NCI-H510A treated with DMSO at 0.1 percent for 48 hours (cell line): ENCODE results near the gene IGSF3.

ENCODE experiments used
- DNase-seq: peaks from one replicate; lab custom pipeline; 2025; lab: John Stamatoyannopoulos, UW

IGSF3 gene

GRCh38 chr1:116686175-116686574 is 18.6 kb upstream of the IGSF3 start:
- DNase-seq = no peak

- no peak for DNase-seq
Measured at GRCh38 chr1:116684575-116684974, 17.0 kb upstream of the IGSF3 start.

GRCh38 chr1:116682641-116683221 is 15.2 kb upstream of the IGSF3 start:
- DNase-seq = no peak

- DNase-seq = no peak
Measured at GRCh38 chr1:116681343-116681899, 13.9 kb upstream of the IGSF3 start.

GRCh38 chr1:116680752-116681151 is 13.2 kb upstream of the IGSF3 start:
- no peak for DNase-seq

- no peak for DNase-seq
Measured at GRCh38 chr1:116679828-116680628, 12.5 kb upstream of the IGSF3 start.

GRCh38 chr1:116679091-116679827 is 11.7 kb upstream of the IGSF3 start:
- no peak for DNase-seq

GRCh38 chr1:116678732-116679090 is 11.2 kb upstream of the IGSF3 start:
- DNase-seq = no peak

GRCh38 chr1:116677474-116678062 is 10.0 kb upstream of the IGSF3 start:
- DNase-seq = no peak

GRCh38 chr1:116676291-116676690 is 8.8 kb upstream of the IGSF3 start:
- DNase-seq = no peak

- DNase-seq = no peak
Measured at GRCh38 chr1:116674751-116675150, 7.2 kb upstream of the IGSF3 start.

GRCh38 chr1:116674011-116674531 is 6.5 kb upstream of the IGSF3 start:
- DNase-seq = no peak

- DNase-seq = no peak
Measured at GRCh38 chr1:116671912-116672311, 4.4 kb upstream of the IGSF3 start.

GRCh38 chr1:116671072-116671760 is 3.7 kb upstream of the IGSF3 start:
- DNase-seq = no peak

- no peak for DNase-seq
Measured at GRCh38 chr1:116668277-116668676, 744 bp upstream of the IGSF3 start.

- DNase-seq = no peak
Measured at GRCh38 chr1:116667078-116667574, 407 bp downstream of the IGSF3 start.

GRCh38 chr1:116666187-116667077 is 1.1 kb downstream of the IGSF3 start:
- no peak for DNase-seq

- DNase-seq = no peak
Measured at GRCh38 chr1:116664978-116665371, 2.6 kb downstream of the IGSF3 start.

- DNase-seq = peak; percentile 38
Measured at GRCh38 chr1:116664366-116664977, 3.1 kb downstream of the IGSF3 start.

- no peak for DNase-seq
Measured at GRCh38 chr1:116663821-116664220, 3.7 kb downstream of the IGSF3 start.
